ENCODE data around the gene PODXL. TPM values are rescaled to one million over a fixed set of nuclear protein-coding genes. Genes with fewer than 3 reads are reported as not detected.
A peak's percentile ranks its signal among the peaks of the same experiment; 100 is the strongest.
"Not testable (repeated sequence)": the region's sequence is repeated elsewhere in the genome, so short reads cannot be mapped to it uniquely, and the experiment has no call there.

The PODXL gene
- total RNA-seq, 1 experiment from 2014 or later, result 37.5 TPM

GRCh38 chr7:131515471-131515870 is 41.0 kb downstream of the PODXL start:
- intact Hi-C loops (cut with micrococcal nuclease); RAD21 ChIA-PET (ENCODE audit: low non-redundant PET in 1 of 2, low total read pairs in 2 of 2, uncharacterized antibody in 2 of 2, unreplicated experiment in 2 of 2); H3K36me3 ChIP-seq (ENCODE audit: control insufficient read depth in 1 of 2, insufficient read depth in 2 of 2, low read length in 2 of 2); H3K9me3 ChIP-seq (ENCODE audit: control insufficient read depth in 1 of 2, insufficient read depth in 1 of 2, low read depth in 1 of 2, low read length in 2 of 2); H3K27me3 ChIP-seq (ENCODE audit: insufficient read depth, low read length); H3K79me2 ChIP-seq (ENCODE audit: insufficient read depth, low read length); H3K4me2 ChIP-seq (ENCODE audit: low read length); DNase-seq (ENCODE audit: low read depth, low spot score); H3K27ac ChIP-seq (ENCODE audit: low read depth, low read length); H3K4me3 ChIP-seq (replicated peaks in 1 of 2; ENCODE audit: low read depth in 1 of 2, low read length in 2 of 2); H3K9ac ChIP-seq (ENCODE audit: low read length); H3K9me2 ChIP-seq (ENCODE audit: insufficient read depth); H2AFZ ChIP-seq (ENCODE audit: low read depth, low read length, poor library complexity, severe bottlenecking); POLR2A ChIA-PET; BruUV-seq (replicated peaks); H4K20me1 ChIP-seq (ENCODE audit: insufficient read depth); ATAC-seq: not testable (repeated sequence)
- CTCF ChIA-PET, result interaction anchor here (1.5 kb wide), 2 partner anchors 139 to 618 kb away, joined by 4 read pairs; no protein-coding TSS in a partner anchor
- TF ChIP-seq EGR1 (IDR thresholded peaks at IDR 0.05; ENCODE audit: low read depth), result 0 out of 2 replicates have a peak, but pooled peaks have one; percentile 3
- H3K4me1 ChIP-seq (ENCODE audit: control insufficient read depth in 1 of 2, insufficient read depth in 2 of 2, low read length in 2 of 2), result peaks cover 13 to 17% of the 10 kb centered on the region in 2 experiments

GRCh38 chr7:131513245-131514061 is 43.0 kb downstream of the PODXL start:
- RAD21 ChIA-PET (ENCODE audit: low non-redundant PET in 1 of 2, low total read pairs in 2 of 2, uncharacterized antibody in 2 of 2, unreplicated experiment in 2 of 2), result no interaction called here
- no peaks in the 10 kb centered on the region for H3K9me2 ChIP-seq (ENCODE audit: insufficient read depth)
- peak overlapping the region; percentile 13; the same call in 1 of the 2 replicates for H3K27ac ChIP-seq (ENCODE audit: low read depth, low read length)
- peaks cover 0 to 7% of the 10 kb centered on the region in 2 experiments; a peak in 1 of 4 replicates for H3K36me3 ChIP-seq (ENCODE audit: control insufficient read depth in 1 of 2, insufficient read depth in 2 of 2, low read length in 2 of 2)
- H3K27me3 ChIP-seq (ENCODE audit: insufficient read depth, low read length), result no peaks in the 10 kb centered on the region
- H3K9ac ChIP-seq (ENCODE audit: low read length), result peak overlapping the region; percentile 28; the same call in 1 of the 2 replicates
- H3K4me1 ChIP-seq (ENCODE audit: control insufficient read depth in 1 of 2, insufficient read depth in 2 of 2, low read length in 2 of 2), result peaks cover 11 to 17% of the 10 kb centered on the region in 2 experiments
- BruUV-seq (replicated peaks), result no TSS peak
- no peaks in the 10 kb centered on the region for H4K20me1 ChIP-seq (ENCODE audit: insufficient read depth)
- ATAC-seq (peak; percentile 99), DNase-seq (ENCODE audit: low read depth, low spot score) (peak; percentile 75)
- no peak overlapping the region for H2AFZ ChIP-seq (ENCODE audit: low read depth, low read length, poor library complexity, severe bottlenecking)
- POLR2A ChIA-PET, result no interaction called here
- H3K79me2 ChIP-seq (ENCODE audit: insufficient read depth, low read length), result peaks cover 10% of the 10 kb centered on the region; the same call in 1 of the 2 replicates
- H3K4me3 ChIP-seq (replicated peaks in 1 of 2; ENCODE audit: low read depth in 1 of 2, low read length in 2 of 2), result no peak overlapping the region
- no peaks in the 10 kb centered on the region for H3K9me3 ChIP-seq (ENCODE audit: control insufficient read depth in 1 of 2, insufficient read depth in 1 of 2, low read depth in 1 of 2, low read length in 2 of 2)
- peak overlapping the region; percentile 59 for H3K4me2 ChIP-seq (ENCODE audit: low read length)
- CTCF ChIA-PET, result interaction anchor here (1.1 to 1.5 kb wide), 6 partner anchors 20 to 135 kb away, joined by 3 to 5 read pairs (median 3); no protein-coding TSS in a partner anchor
- intact Hi-C loops (cut with micrococcal nuclease), result loop anchor here (1.0 kb wide), 1 partner anchor 25 kb away; no protein-coding TSS in a partner anchor
- TF ChIP-seq POLR2A (IDR thresholded peaks at IDR 0.05; ENCODE audit: borderline replicate concordance, extremely low read depth, insufficient read depth, insufficient read length) (no peak), ZNF274 (IDR thresholded peaks at IDR 0.05; ENCODE audit: low read depth, low read length) (no peak), CTCF (IDR thresholded peaks at IDR 0.05 in 2 of 3, conservative IDR thresholded peaks at IDR 0.05 in 1 of 3; ENCODE audit: borderline replicate concordance in 1 of 3, insufficient read depth in 1 of 3, low read depth in 2 of 3, low read length in 2 of 3) (peak; percentile 73 to 99 (median 95)), TCF7L2 (IDR thresholded peaks at IDR 0.05; ENCODE audit: borderline replicate concordance, extremely low read depth, insufficient read depth, insufficient read length) (peak; percentile 21), SIN3A (IDR thresholded peaks at IDR 0.05; ENCODE audit: low read depth) (no peak), ZBTB33 (IDR thresholded peaks at IDR 0.05; ENCODE audit: extremely low read depth, insufficient replicate concordance, low read length) (no peak), RAD21 (IDR thresholded peaks at IDR 0.05; ENCODE audit: low read depth) (peak; percentile 86), ZFX (IDR thresholded peaks at IDR 0.05) (no peak), EZH2 (IDR thresholded peaks at IDR 0.05) (no peak), POLR2AphosphoS5 (IDR thresholded peaks at IDR 0.05; ENCODE audit: low read depth, low read length) (peak; percentile 27; the same call in 1 of the 2 replicates), CEBPB (IDR thresholded peaks at IDR 0.05; ENCODE audit: low read depth) (no peak), YY1 (IDR thresholded peaks at IDR 0.05; ENCODE audit: extremely low read depth, insufficient replicate concordance, low read depth, low read length) (peak; percentile 39), CBX3 (IDR thresholded peaks at IDR 0.05; ENCODE audit: low read depth) (peak; percentile 67; the same call in 1 of the 2 replicates)

Data from HCT116 (cell line).